Psoas muscle (tissue), 8 donors: ENCODE measurements around the gene GNAQ. TPM values are rescaled to one million over a fixed set of nuclear protein-coding genes. Genes with fewer than 3 reads are reported as not detected.

Experiments
- ATAC-seq, 4 donors: fragments of 200-7000 bp; cut with Tn5 transposase; one replicate each; pipeline ENCODE4 v1.9.1; 2020; ENCODE audit warnings: moderate library complexity in 3 of 4, mild to moderate bottlenecking in 2 of 4
- DNase-seq, 2 donors: peaks; one replicate each; pipeline ENCODE4 v3.0.0-alpha.2; 2020
- H3K27ac ChIP-seq: fragments of 200-600 bp; one replicate; pipeline ENCODE4 v1.8.0; 2022
- H3K27me3 ChIP-seq, 3 donors: fragments of 200-600 bp in 1 of 3; one replicate each; pipeline versions ENCODE4 v1.6.1 to v1.8.0; 2013 to 2022; ENCODE audit warnings: low read length in 2 of 3, mild to moderate bottlenecking in 2 of 3, moderate library complexity in 1 of 3; ENCODE audit not compliant: insufficient read depth in 3 of 3
- H3K36me3 ChIP-seq, 2 donors: fragments of 200-600 bp in 1 of 2; one replicate each; pipeline versions ENCODE4 v1.6.1 to v1.8.0; 2013 to 2022; ENCODE audit warnings: low read depth in 1 of 2, mild to moderate bottlenecking in 1 of 2, moderate library complexity in 1 of 2; ENCODE audit not compliant: insufficient read depth in 1 of 2
- H3K4me1 ChIP-seq: fragments of 200-600 bp; one replicate; pipeline ENCODE4 v1.8.0; 2022
- H3K4me3 ChIP-seq: fragments of 200-600 bp; one replicate; pipeline ENCODE4 v1.8.0; 2022; ENCODE audit warnings: mild to moderate bottlenecking
- H3K9me3 ChIP-seq: fragments of 200-600 bp; one replicate; pipeline ENCODE4 v1.8.0; 2022
- WGBS, 3 donors: extraction: QIAGEN DNeasy Blood & Tissue Kit; methylation state at CpG; one replicate each; pipeline versions ENCODE4 v1.1.6 to v1.1.7; 2013; 5-methylcytosine and 5-hydroxymethylcytosine counted together
- intact Hi-C, 2 donors: fragments of 100-400 bp; cut with DNase I; formaldehyde crosslinking; loops; one replicate each; pipeline versions ENCODE4 v1.11.0 to v1.14.2; 2022
- polyA plus RNA-seq, 3 donors: library from polyadenylated mRNA; stranded (reverse); fragments of 200-250 nt; gene quantifications; one replicate each; pipeline ENCODE4 v1.2.3, GENCODE V29; 2013
- total RNA-seq, 4 donors: library from RNA; stranded (reverse); fragmentation: NEBNext Ultra II Directional in 2 of 4; extraction: Animal tissue kit (Norgen Biotek cat#: 25700) in 2 of 4; gene quantifications; one replicate each; pipeline versions ENCODE4 v1.2.1 to v1.2.4, GENCODE V29; 2021 to 2023
- TF ChIP-seq, protein P1 (sequence below): fragments of 200-600 bp; IDR thresholded peaks from one replicate; pipeline ENCODE4 v1.8.0; 2022; ENCODE audit warnings: antibody characterized with exemption
- donor health status: healthy with polysubstance abuse.
- donor health status: DM: no; HTN: no; CAD: no; lungs with moderate emphysema.
- donor health status: Bipolar disorder and iron deficiency.
- donor health status: healthy.
- donor health status: DM: yes; HTN: yes; CAD: no.
- donor health status: DM: no; HTN: no; CAD: no.
- donor health status: DM: no; HTN: no; CAD: no.
- donor health status: DM: yes; HTN: yes; CAD: no.

The GNAQ gene
- total and polyA plus RNA-seq, 7 donors: 8.3 to 26.6 (median 23.8) TPM

DNA sequence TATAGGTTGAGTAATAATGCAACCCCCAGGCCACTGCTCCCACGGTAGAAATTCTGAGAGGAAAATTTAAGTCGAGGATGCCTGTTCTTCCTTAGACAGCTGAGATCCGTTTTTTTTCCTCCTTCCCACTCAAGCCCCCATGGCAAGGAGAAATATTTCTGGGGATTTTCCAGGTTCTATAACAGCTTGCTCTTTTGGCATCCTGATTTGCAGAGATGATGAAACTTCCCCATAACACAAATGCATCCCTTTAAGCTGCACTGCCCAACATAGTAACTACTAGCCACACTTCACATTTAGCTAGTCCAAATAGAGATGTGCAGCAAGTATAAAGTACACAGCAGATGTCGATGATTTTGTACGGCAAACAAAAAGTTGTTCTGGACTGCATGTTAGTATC is 351.0 kb downstream of the GNAQ start:
- Histone ChIP-seq H3K9me3 (no peaks in the 10 kb centered on the region), H3K4me3 (no peak overlapping the region), H3K27ac (no peak overlapping the region), H3K36me3 (no peaks in the 10 kb centered on the region), H3K4me1 (no peaks in the 10 kb centered on the region), H3K27me3 (no peaks in the 10 kb centered on the region)
- intact Hi-C loops: no loop called here
- ATAC-seq (no peak), DNase-seq (no peak)
- WGBS, 3 donors: 48 to 67% (median 62%) methylated on average over 5 of the region's 5 CpGs
- TF ChIP-seq, protein P1, sequence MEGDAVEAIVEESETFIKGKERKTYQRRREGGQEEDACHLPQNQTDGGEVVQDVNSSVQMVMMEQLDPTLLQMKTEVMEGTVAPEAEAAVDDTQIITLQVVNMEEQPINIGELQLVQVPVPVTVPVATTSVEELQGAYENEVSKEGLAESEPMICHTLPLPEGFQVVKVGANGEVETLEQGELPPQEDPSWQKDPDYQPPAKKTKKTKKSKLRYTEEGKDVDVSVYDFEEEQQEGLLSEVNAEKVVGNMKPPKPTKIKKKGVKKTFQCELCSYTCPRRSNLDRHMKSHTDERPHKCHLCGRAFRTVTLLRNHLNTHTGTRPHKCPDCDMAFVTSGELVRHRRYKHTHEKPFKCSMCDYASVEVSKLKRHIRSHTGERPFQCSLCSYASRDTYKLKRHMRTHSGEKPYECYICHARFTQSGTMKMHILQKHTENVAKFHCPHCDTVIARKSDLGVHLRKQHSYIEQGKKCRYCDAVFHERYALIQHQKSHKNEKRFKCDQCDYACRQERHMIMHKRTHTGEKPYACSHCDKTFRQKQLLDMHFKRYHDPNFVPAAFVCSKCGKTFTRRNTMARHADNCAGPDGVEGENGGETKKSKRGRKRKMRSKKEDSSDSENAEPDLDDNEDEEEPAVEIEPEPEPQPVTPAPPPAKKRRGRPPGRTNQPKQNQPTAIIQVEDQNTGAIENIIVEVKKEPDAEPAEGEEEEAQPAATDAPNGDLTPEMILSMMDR: no peak

DNA sequence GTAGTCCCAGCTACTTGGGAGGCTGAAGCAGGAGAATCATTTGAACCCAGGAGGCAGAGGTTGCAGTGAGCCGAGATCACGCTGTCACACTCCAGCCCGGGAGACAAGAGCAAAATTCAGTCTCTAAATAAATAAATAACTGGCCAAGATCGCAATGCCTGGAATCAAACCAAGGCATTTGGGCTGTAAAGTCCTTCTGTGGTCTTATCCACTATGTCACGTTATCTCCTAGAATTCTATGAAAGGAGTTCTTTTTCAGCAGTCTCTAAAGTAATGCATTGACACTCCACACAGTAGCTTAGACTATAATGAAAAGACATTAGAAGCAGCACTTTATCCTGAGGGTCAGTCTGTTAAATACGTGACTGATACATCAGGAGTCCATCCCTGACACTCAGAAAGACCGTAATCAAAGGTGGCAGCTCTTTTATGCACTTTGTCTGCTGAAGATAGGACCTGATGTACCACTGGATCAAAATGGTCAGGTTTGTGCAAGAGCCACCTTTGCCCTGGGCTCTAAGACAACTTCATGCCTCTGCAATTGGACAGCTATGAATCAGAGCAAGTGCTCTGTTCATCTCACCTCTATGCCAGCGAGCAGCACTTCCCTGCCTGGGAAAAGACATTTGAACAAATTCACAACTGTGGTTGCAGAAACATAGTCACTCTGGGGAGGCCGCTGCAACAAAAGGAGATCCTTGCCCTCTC is 351.8 kb downstream of the GNAQ start:
- intact Hi-C loops: no loop called here
- Histone ChIP-seq H3K4me3 (no peak overlapping the region), H3K36me3 (no peaks in the 10 kb centered on the region), H3K27me3 (no peaks in the 10 kb centered on the region), H3K9me3 (no peaks in the 10 kb centered on the region), H3K27ac (no peak overlapping the region), H3K4me1 (no peaks in the 10 kb centered on the region)
- no peak for DNase-seq
- 74 to 85% (median 75%) methylated on average over 9 of the region's 9 CpGs for WGBS, 3 donors
- no peak for ATAC-seq
- TF ChIP-seq, protein P1: no peak

DNA sequence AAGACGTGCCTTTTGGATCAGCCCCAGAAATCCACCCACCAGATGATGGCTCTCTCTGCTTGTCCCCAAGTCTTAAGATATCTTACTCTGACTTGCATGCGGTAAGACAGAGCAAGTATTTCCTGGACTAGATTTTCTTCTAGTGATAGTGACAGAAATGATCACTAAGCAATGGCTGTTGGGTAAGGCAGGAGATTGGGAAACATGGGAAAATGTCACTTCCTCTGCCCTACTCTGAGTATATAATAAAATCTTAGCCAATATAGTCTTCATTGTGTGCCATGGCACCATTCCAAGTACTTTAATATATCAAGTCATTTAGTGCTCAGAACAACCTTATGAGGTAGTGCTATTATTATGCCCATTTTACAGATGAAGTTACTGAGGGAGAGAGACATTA is 352.5 kb downstream of the GNAQ start:
- TF ChIP-seq, protein P1: no peak
- Histone ChIP-seq H3K27me3 (no peaks in the 10 kb centered on the region), H3K4me3 (no peak overlapping the region), H3K36me3 (no peaks in the 10 kb centered on the region), H3K27ac (no peak overlapping the region), H3K9me3 (no peaks in the 10 kb centered on the region), H3K4me1 (no peaks in the 10 kb centered on the region)
- intact Hi-C loops: no loop called here
- 60 to 69% (median 67%) methylated on average over 2 of the region's 2 CpGs for WGBS, 3 donors
- DNase-seq (no peak), ATAC-seq (no peak)

DNA sequence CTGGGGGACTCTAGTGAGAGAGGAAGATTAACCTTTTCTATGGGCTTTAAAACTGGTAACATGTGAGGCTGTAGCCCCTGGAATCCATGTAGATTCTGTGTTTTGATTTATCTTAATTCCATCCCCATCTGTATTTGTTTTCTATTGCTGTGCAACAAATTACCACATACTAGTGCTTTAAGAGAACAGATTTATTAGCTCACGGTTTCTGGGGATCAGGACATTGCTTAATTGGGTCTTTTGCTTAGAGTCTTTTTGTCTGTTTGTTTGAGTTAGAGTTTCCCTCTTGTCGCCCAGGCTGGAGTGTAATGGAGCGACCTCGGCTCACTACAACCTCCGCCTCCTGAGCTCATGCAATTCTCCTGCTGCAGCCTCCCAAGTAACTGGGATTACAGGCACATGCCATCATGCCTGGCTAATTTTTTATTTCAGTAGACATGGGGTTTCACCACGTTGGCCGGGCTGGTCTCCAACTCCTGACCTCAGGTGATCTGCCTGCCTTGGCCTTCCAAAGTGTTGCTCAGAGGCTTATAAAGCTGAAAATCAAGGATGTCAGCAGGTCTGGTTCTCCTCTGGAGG is 353.6 kb downstream of the GNAQ start:
- Histone ChIP-seq H3K9me3 (no peaks in the 10 kb centered on the region), H3K4me1 (no peaks in the 10 kb centered on the region), H3K27ac (no peak overlapping the region), H3K4me3 (no peak overlapping the region), H3K36me3 (no peaks in the 10 kb centered on the region), H3K27me3 (no peaks in the 10 kb centered on the region)
- TF ChIP-seq, protein P1: no peak
- peak; percentile 17 to 69 (median 50) for ATAC-seq
- no peak for DNase-seq
- 49 to 69% (median 55%) methylated on average over 7 of the region's 7 CpGs for WGBS, 3 donors
- intact Hi-C loops: no loop called here
